CD14-positive monocyte (primary cell): ENCODE results near the gene SNPH. TPM values are rescaled to one million over a fixed set of nuclear protein-coding genes. Genes with fewer than 3 reads are reported as not detected.

Experiments used
- DNase-seq, 3 donors: peaks; one replicate each; pipeline ENCODE4 v3.0.0-alpha.2; 2011 to 2022
- H2AFZ ChIP-seq: 2 replicates; pipeline ENCODE4 v1.6.0; 2012; ENCODE audit warnings: mild to moderate bottlenecking, low read depth, low read length, inconsistent platforms; ENCODE audit not compliant: insufficient read depth, poor library complexity, severe bottlenecking
- H3K27ac ChIP-seq, 2 donors: 1 replicate in 1 of 2; 2 replicates in 1 of 2; pipeline ENCODE4 v1.5.1; 2012 to 2013; ENCODE audit warnings: low read length in 2 of 2, control low read depth in 1 of 2, inconsistent platforms in 1 of 2, low read depth in 1 of 2, mild to moderate bottlenecking in 1 of 2
- H3K27me3 ChIP-seq, 2 donors: one replicate each; pipeline versions ENCODE4 v1.6.0 to v1.6.1; 2011 to 2013; ENCODE audit warnings: low read length in 2 of 2; ENCODE audit not compliant: control insufficient read depth in 2 of 2, insufficient read depth in 2 of 2
- H3K36me3 ChIP-seq, 2 donors: replicated peaks in 1 of 2; 1 replicate in 1 of 2; 2 replicates in 1 of 2; pipeline versions ENCODE4 v1.5.1 to v1.6.1; 2012 to 2013; ENCODE audit warnings: low read length in 2 of 2, control low read depth in 1 of 2, inconsistent platforms in 1 of 2, mild to moderate bottlenecking in 1 of 2; ENCODE audit not compliant: insufficient read depth in 2 of 2, control insufficient read depth in 1 of 2
- H3K4me1 ChIP-seq, 2 donors: 1 replicate in 1 of 2; 2 replicates in 1 of 2; pipeline versions ENCODE4 v1.5.1 to v1.6.1; 2012 to 2013; ENCODE audit warnings: low read length in 2 of 2, control low read depth in 1 of 2, inconsistent platforms in 1 of 2, mild to moderate bottlenecking in 1 of 2, moderate library complexity in 1 of 2; ENCODE audit not compliant: insufficient read depth in 2 of 2, control insufficient read depth in 1 of 2
- H3K4me2 ChIP-seq: replicated peaks from 2 replicates; pipeline ENCODE3; 2012; ENCODE audit warnings: low read length, moderate library complexity, mild to moderate bottlenecking; ENCODE audit not compliant: poor library complexity, severe bottlenecking; ENCODE audit errors: extremely low read depth
- H3K4me3 ChIP-seq, 3 experiments: fragments of 200-600 bp in 1 of 3; sonication (generic) in 1 of 3; replicated peaks in 1 of 3; 1 replicate in 2 of 3; 2 replicates in 1 of 3; pipeline ENCODE4 v1.5.1; 2011 to 2013; ENCODE audit warnings: low read length in 3 of 3, mild to moderate bottlenecking in 3 of 3, control low read depth in 2 of 3, low read depth in 2 of 3, inconsistent platforms in 1 of 3, moderate library complexity in 1 of 3
- H3K79me2 ChIP-seq: 2 replicates; pipeline ENCODE4 v1.6.0; 2012; ENCODE audit warnings: mild to moderate bottlenecking, control low read depth, inconsistent platforms, low read length, moderate library complexity; ENCODE audit not compliant: insufficient read depth
- H3K9ac ChIP-seq: 2 replicates; pipeline ENCODE4 v1.6.0; 2017; ENCODE audit warnings: low read length, mild to moderate bottlenecking; ENCODE audit not compliant: insufficient read depth, poor library complexity, severe bottlenecking
- H3K9me3 ChIP-seq, 2 donors: replicated peaks in 1 of 2; 1 replicate in 1 of 2; 2 replicates in 1 of 2; pipeline versions ENCODE4 v1.5.1 to v1.6.1; 2012 to 2013; ENCODE audit warnings: low read length in 2 of 2, control low read depth in 1 of 2; ENCODE audit not compliant: control insufficient read depth in 1 of 2, insufficient read depth in 1 of 2
- H4K20me1 ChIP-seq: 2 replicates; pipeline ENCODE4 v1.6.0; 2012; ENCODE audit warnings: mild to moderate bottlenecking, low read length, control low read depth, moderate library complexity; ENCODE audit not compliant: insufficient read depth
- H3K27ac Mint-ChIP-seq, 7 donors: one replicate each; pipeline ENCODE4 v1.8.0; 2020; ENCODE audit warnings: mild to moderate bottlenecking in 7 of 7, mixed read lengths in 7 of 7, moderate library complexity in 6 of 7, inconsistent platforms in 2 of 7
- H3K27me3 Mint-ChIP-seq, 3 donors: one replicate each; pipeline ENCODE4 v1.8.0; 2021 to 2022; ENCODE audit warnings: low read depth in 3 of 3, mild to moderate bottlenecking in 3 of 3, mixed read lengths in 3 of 3, moderate library complexity in 3 of 3, inconsistent platforms in 1 of 3
- H3K36me3 Mint-ChIP-seq, 2 donors: one replicate each; pipeline ENCODE4 v1.8.0; 2020; ENCODE audit warnings: mixed read lengths in 2 of 2, inconsistent platforms in 1 of 2, mild to moderate bottlenecking in 1 of 2
- H3K4me1 Mint-ChIP-seq: one replicate; pipeline ENCODE4 v1.8.0; 2020; ENCODE audit warnings: mild to moderate bottlenecking, mixed read lengths
- H3K4me3 Mint-ChIP-seq, 2 donors: one replicate each; pipeline ENCODE4 v1.8.0; 2020; ENCODE audit warnings: mild to moderate bottlenecking in 2 of 2, mixed read lengths in 2 of 2, moderate library complexity in 1 of 2
- H3K9me3 Mint-ChIP-seq, 7 donors: one replicate each; pipeline ENCODE4 v1.8.0; 2020 to 2022; ENCODE audit warnings: mixed read lengths in 7 of 7, mild to moderate bottlenecking in 6 of 7, moderate library complexity in 6 of 7, inconsistent platforms in 2 of 7
- CTCF ChIP-seq: fragments of 200-600 bp; IDR thresholded peaks from one replicate; pipeline ENCODE4 v1.8.0; 2022; ENCODE audit warnings: antibody characterized with exemption, mild to moderate bottlenecking
- WGBS: methylation state at CpG from one replicate; pipeline ENCODE4 v1.1.5; 2013; ENCODE audit warnings: missing lambda C conversion rate; ENCODE audit not compliant: insufficient coverage; 5-methylcytosine and 5-hydroxymethylcytosine counted together
- intact Hi-C, 2 donors: fragments of 100-400 bp; cut with micrococcal nuclease; formaldehyde crosslinking; loops; one replicate each; pipeline versions ENCODE4 v1.15.0 to v1.15.1; 2023
- polyA plus RNA-seq, 3 donors: library from polyadenylated mRNA; depleted of rRNA in 1 of 3; unstranded in 2 of 3; stranded (reverse) in 1 of 3; fragments of 300-500 nt in 2 of 3; fragments of >200 nt in 1 of 3; fragmentation: Illumina TruSeq in 2 of 3; gene quantifications; 1 replicate in 2 of 3; 2 replicates in 1 of 3; pipeline ENCODE4 v1.2.3, GENCODE V29; 2012 to 2021

The SNPH gene
- polyA plus RNA-seq, 3 donors = 0.07 to 0.10 TPM; not detected in 1

- H3K27me3 ChIP-seq = no peaks in the 10 kb centered on the region
- no peaks in the 10 kb centered on the region for H3K79me2 ChIP-seq
- Mint-ChIP-seq H3K4me1 (peaks cover 28% of the 10 kb centered on the region), H3K4me3 (peak overlapping the region in 1 of 2 donors; percentile 16), H3K27ac (peak overlapping the region in 1 of 7 donors; percentile 76), H3K9me3 (no peaks in the 10 kb centered on the region), H3K36me3 (peaks cover 6 to 8% of the 10 kb centered on the region in 2 donors), H3K27me3 (peaks cover 0 to 9% (median 6%) of the 10 kb centered on the region in 3 donors)
- no peak overlapping the region for H3K4me3 ChIP-seq
- no peaks in the 10 kb centered on the region for H3K36me3 ChIP-seq
- TF ChIP-seq CTCF = no peak
- peaks cover 14 to 18% of the 10 kb centered on the region in 2 donors for H3K4me1 ChIP-seq
- no peak overlapping the region for H3K9ac ChIP-seq
- no peaks in the 10 kb centered on the region for H3K9me3 ChIP-seq
- peaks cover 33% of the 10 kb centered on the region for H4K20me1 ChIP-seq
- no peak overlapping the region for H3K4me2 ChIP-seq
- no peak overlapping the region for H3K27ac ChIP-seq
- intact Hi-C loops = loop anchor here in 1 of 2 donors (10.0 kb wide), 1 partner anchor 1127 kb away; no protein-coding TSS in a partner anchor
- no peak for DNase-seq
- 90% methylated on average over 2 of the region's 5 CpGs for WGBS
- no peak overlapping the region for H2AFZ ChIP-seq
Measured at GRCh38 chr20:1337441-1337840, 71.3 kb downstream of the SNPH start.

GRCh38 chr20:1338096-1338495 is 72.0 kb downstream of the SNPH start:
- H3K79me2 ChIP-seq = no peaks in the 10 kb centered on the region
- Mint-ChIP-seq H3K4me3 (no peak overlapping the region), H3K4me1 (peaks cover 28% of the 10 kb centered on the region), H3K27ac (no peak overlapping the region), H3K27me3 (peaks cover 0 to 9% (median 6%) of the 10 kb centered on the region in 3 donors), H3K36me3 (peaks cover 4 to 5% of the 10 kb centered on the region in 2 donors), H3K9me3 (no peaks in the 10 kb centered on the region)
- H3K36me3 ChIP-seq = no peaks in the 10 kb centered on the region
- WGBS = 100% methylated on average over 3 of the region's 5 CpGs
- no peak overlapping the region for H2AFZ ChIP-seq
- no peaks in the 10 kb centered on the region for H3K9me3 ChIP-seq
- no peak overlapping the region for H3K4me2 ChIP-seq
- no peak overlapping the region for H3K4me3 ChIP-seq
- TF ChIP-seq CTCF = no peak
- intact Hi-C loops = loop anchor here in 1 of 2 donors (10.0 kb wide), 1 partner anchor 1127 kb away; no protein-coding TSS in a partner anchor
- no peak overlapping the region for H3K27ac ChIP-seq
- H4K20me1 ChIP-seq = peaks cover 31% of the 10 kb centered on the region
- H3K27me3 ChIP-seq = no peaks in the 10 kb centered on the region
- peaks cover 14 to 18% of the 10 kb centered on the region in 2 donors for H3K4me1 ChIP-seq
- no peak overlapping the region for H3K9ac ChIP-seq
- no peak for DNase-seq
